Neural cell (in vitro differentiated cells): Measurements from ENCODE around the gene ZNF804B. TPM values are rescaled to one million over a fixed set of nuclear protein-coding genes. Genes with fewer than 3 reads are reported as not detected.

Source experiments
- H2AFZ ChIP-seq: fragments of 200-600, 300-800 bp; sonication (generic), shearing (Covaris generic); 2 replicates; pipeline ENCODE4 v1.6.0; 2014; ENCODE audit warnings: low read depth, mild to moderate bottlenecking, antibody characterized with exemption, low read length, moderate library complexity
- H3F3A ChIP-seq: fragments of 200-600 bp; shearing (Covaris generic); 2 replicates; pipeline ENCODE4 v1.6.1; 2016; ENCODE audit warnings: mild to moderate bottlenecking, moderate library complexity, mixed read lengths, antibody characterized with exemption, low read length; ENCODE audit not compliant: insufficient read depth, poor library complexity, severe bottlenecking
- H3K27ac ChIP-seq: fragments of 200-600, 300-800 bp; sonication (generic), shearing (Covaris generic); 2 replicates; pipeline ENCODE4 v1.5.1; 2014; ENCODE audit warnings: mild to moderate bottlenecking, low read length, moderate library complexity
- H3K27me3 ChIP-seq: fragments of 300-800, 200-600 bp; sonication (generic), shearing (Covaris generic); 2 replicates; pipeline ENCODE4 v1.6.0; 2014; ENCODE audit warnings: mild to moderate bottlenecking, low read depth, low read length, moderate library complexity; ENCODE audit not compliant: insufficient read depth
- H3K36me3 ChIP-seq: fragments of 300-800, 200-600 bp; sonication (generic), shearing (Covaris generic); 2 replicates; pipeline ENCODE4 v1.5.1; 2014; ENCODE audit warnings: mild to moderate bottlenecking, antibody characterized with exemption, low read length, moderate library complexity; ENCODE audit not compliant: insufficient read depth
- H3K4me2 ChIP-seq: fragments of 300-800, 200-600 bp; sonication (generic), shearing (Covaris generic); 2 replicates; pipeline ENCODE4 v1.6.0; 2014; ENCODE audit warnings: mild to moderate bottlenecking, low read length
- H3K4me3 ChIP-seq: fragments of 300-800, 200-600 bp; sonication (generic), shearing (Covaris generic); 2 replicates; pipeline ENCODE4 v1.5.1; 2014; ENCODE audit warnings: mild to moderate bottlenecking, low read length, moderate library complexity
- H3K79me2 ChIP-seq: fragments of 200-600 bp; shearing (Covaris generic); replicated peaks from 2 replicates; pipeline ENCODE4 v1.6.0; 2014; ENCODE audit warnings: mild to moderate bottlenecking, low read length, moderate library complexity; ENCODE audit not compliant: insufficient read depth
- H3K9ac ChIP-seq: fragments of 300-800, 200-600 bp; sonication (generic), shearing (Covaris generic); 2 replicates; pipeline ENCODE4 v1.6.1; 2016; ENCODE audit warnings: mild to moderate bottlenecking, low read length, mixed read lengths
- H3K9me2 ChIP-seq: fragments of 200-600 bp; shearing (Covaris generic); 2 replicates; pipeline ENCODE4 v1.6.1; 2016; ENCODE audit warnings: mild to moderate bottlenecking, low read length, mixed read lengths; ENCODE audit not compliant: insufficient read depth
- H3K9me3 ChIP-seq: fragments of 200-600, 300-800 bp; sonication (generic), shearing (Covaris generic); 2 replicates; pipeline ENCODE4 v1.6.1; 2016; ENCODE audit warnings: mild to moderate bottlenecking, mixed run types, low read length, moderate library complexity, mixed read lengths
- H4K20me1 ChIP-seq: fragments of 200-600 bp; shearing (Covaris generic); 2 replicates; pipeline ENCODE4 v1.6.1; 2016; ENCODE audit warnings: mild to moderate bottlenecking, mixed run types; ENCODE audit not compliant: insufficient read depth
- EP300 ChIP-seq: fragments of 450-650 bp; conservative IDR thresholded peaks from 2 replicates; pipeline ENCODE4 v1.6.1; 2014; ENCODE audit warnings: antibody characterized with exemption, mild to moderate bottlenecking, moderate library complexity; ENCODE audit not compliant: poor library complexity, severe bottlenecking
- EZH2 ChIP-seq: fragments of 200-600, 300-800 bp; shearing (Covaris generic), sonication (generic); IDR thresholded peaks from 2 replicates; pipeline ENCODE4 v1.6.1; 2014; ENCODE audit warnings: antibody characterized with exemption, low read length, borderline replicate concordance, mild to moderate bottlenecking; ENCODE audit not compliant: insufficient read depth, poor library complexity, severe bottlenecking
- MXI1 ChIP-seq: fragments of 450-650 bp; conservative IDR thresholded peaks from 2 replicates; pipeline ENCODE4 v1.6.1; 2014; ENCODE audit warnings: antibody characterized with exemption, mild to moderate bottlenecking; ENCODE audit not compliant: poor library complexity, severe bottlenecking
- POLR2AphosphoS5 ChIP-seq: IDR thresholded peaks from 2 replicates; pipeline ENCODE4 v1.6.1; 2012
- RAD21 ChIP-seq: fragments of 450-650 bp; conservative IDR thresholded peaks from 2 replicates; pipeline ENCODE4 v1.6.1; 2014; ENCODE audit warnings: antibody characterized with exemption, mild to moderate bottlenecking, moderate library complexity
- SMC3 ChIP-seq: fragments of 450-650 bp; conservative IDR thresholded peaks from 2 replicates; pipeline ENCODE4 v1.6.1; 2014; ENCODE audit warnings: antibody characterized with exemption, mild to moderate bottlenecking, moderate library complexity; ENCODE audit not compliant: poor library complexity
- TAF1 ChIP-seq: IDR thresholded peaks from 2 replicates; pipeline ENCODE4 v1.6.1; 2012; ENCODE audit warnings: low read depth
- polyA plus RNA-seq: library from polyadenylated mRNA; depleted of rRNA; stranded (reverse); fragments of >200 nt; gene quantifications from 2 replicates; pipeline ENCODE4 v1.2.3, GENCODE V29; 2014
- TF ChIP-seq, protein P1 (sequence below): fragments of 450-650 bp; IDR thresholded peaks from 2 replicates; pipeline ENCODE4 v1.5.1; 2014; ENCODE audit warnings: antibody characterized with exemption, mild to moderate bottlenecking, moderate library complexity; ENCODE audit not compliant: poor library complexity, severe bottlenecking
- TF ChIP-seq, protein P2 (sequence below): IDR thresholded peaks from 2 replicates; pipeline ENCODE4 v1.6.1; 2012; ENCODE audit warnings: borderline replicate concordance

The ZNF804B gene
- polyA plus RNA-seq, 1 donor from 2014 or later = 0.37 TPM

DNA sequence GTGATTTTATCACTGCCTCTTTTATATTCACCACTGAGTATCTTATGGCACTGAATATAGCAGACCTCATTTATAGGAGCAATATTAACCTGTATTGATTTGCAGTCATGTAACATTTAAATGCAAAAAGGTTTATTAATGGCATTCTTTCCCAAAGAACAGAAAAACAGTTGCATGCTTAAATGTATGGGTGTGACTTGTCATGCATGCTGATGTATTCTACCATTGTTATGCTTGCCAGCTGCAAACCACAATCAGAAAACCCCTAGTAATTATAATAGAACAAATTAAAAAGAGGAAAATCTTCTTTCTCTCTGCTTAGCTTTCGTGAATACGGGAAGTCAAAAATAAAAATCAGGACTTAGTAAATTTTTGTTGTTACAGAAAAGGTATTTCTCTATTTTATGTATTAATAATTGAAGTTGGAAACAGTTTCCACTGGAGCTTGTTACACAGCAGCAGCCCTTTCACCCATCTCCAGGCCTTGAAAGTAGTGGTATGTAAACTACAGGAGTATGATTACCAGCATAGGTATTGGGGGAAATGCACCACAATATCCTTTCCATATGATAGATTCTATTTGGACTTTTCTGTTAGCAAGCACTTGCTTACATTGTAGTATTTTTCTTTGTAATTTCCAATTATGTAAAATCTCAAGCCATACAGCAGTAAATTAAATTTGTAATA, 183.5 kb downstream of the ZNF804B start:
- H3K27me3 ChIP-seq = no peaks in the 10 kb centered on the region
- H3K4me3 ChIP-seq = no peak overlapping the region
- no peaks in the 10 kb centered on the region for H3K9me3 ChIP-seq
- TF ChIP-seq RAD21 (no peak), SMC3 (no peak)
- TF ChIP-seq, protein P1, sequence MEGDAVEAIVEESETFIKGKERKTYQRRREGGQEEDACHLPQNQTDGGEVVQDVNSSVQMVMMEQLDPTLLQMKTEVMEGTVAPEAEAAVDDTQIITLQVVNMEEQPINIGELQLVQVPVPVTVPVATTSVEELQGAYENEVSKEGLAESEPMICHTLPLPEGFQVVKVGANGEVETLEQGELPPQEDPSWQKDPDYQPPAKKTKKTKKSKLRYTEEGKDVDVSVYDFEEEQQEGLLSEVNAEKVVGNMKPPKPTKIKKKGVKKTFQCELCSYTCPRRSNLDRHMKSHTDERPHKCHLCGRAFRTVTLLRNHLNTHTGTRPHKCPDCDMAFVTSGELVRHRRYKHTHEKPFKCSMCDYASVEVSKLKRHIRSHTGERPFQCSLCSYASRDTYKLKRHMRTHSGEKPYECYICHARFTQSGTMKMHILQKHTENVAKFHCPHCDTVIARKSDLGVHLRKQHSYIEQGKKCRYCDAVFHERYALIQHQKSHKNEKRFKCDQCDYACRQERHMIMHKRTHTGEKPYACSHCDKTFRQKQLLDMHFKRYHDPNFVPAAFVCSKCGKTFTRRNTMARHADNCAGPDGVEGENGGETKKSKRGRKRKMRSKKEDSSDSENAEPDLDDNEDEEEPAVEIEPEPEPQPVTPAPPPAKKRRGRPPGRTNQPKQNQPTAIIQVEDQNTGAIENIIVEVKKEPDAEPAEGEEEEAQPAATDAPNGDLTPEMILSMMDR = no peak
- TF ChIP-seq, protein P2, sequence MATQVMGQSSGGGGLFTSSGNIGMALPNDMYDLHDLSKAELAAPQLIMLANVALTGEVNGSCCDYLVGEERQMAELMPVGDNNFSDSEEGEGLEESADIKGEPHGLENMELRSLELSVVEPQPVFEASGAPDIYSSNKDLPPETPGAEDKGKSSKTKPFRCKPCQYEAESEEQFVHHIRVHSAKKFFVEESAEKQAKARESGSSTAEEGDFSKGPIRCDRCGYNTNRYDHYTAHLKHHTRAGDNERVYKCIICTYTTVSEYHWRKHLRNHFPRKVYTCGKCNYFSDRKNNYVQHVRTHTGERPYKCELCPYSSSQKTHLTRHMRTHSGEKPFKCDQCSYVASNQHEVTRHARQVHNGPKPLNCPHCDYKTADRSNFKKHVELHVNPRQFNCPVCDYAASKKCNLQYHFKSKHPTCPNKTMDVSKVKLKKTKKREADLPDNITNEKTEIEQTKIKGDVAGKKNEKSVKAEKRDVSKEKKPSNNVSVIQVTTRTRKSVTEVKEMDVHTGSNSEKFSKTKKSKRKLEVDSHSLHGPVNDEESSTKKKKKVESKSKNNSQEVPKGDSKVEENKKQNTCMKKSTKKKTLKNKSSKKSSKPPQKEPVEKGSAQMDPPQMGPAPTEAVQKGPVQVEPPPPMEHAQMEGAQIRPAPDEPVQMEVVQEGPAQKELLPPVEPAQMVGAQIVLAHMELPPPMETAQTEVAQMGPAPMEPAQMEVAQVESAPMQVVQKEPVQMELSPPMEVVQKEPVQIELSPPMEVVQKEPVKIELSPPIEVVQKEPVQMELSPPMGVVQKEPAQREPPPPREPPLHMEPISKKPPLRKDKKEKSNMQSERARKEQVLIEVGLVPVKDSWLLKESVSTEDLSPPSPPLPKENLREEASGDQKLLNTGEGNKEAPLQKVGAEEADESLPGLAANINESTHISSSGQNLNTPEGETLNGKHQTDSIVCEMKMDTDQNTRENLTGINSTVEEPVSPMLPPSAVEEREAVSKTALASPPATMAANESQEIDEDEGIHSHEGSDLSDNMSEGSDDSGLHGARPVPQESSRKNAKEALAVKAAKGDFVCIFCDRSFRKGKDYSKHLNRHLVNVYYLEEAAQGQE = no peak
- no peaks in the 10 kb centered on the region for H3F3A ChIP-seq
- H4K20me1 ChIP-seq = no peaks in the 10 kb centered on the region
- no peak overlapping the region for H2AFZ ChIP-seq
- H3K9me2 ChIP-seq = no peaks in the 10 kb centered on the region
- no peak overlapping the region for H3K27ac ChIP-seq
- H3K9ac ChIP-seq = no peak overlapping the region
- H3K4me2 ChIP-seq = no peak overlapping the region
- no peaks in the 10 kb centered on the region for H3K36me3 ChIP-seq
- H3K79me2 ChIP-seq = no peaks in the 10 kb centered on the region

DNA sequence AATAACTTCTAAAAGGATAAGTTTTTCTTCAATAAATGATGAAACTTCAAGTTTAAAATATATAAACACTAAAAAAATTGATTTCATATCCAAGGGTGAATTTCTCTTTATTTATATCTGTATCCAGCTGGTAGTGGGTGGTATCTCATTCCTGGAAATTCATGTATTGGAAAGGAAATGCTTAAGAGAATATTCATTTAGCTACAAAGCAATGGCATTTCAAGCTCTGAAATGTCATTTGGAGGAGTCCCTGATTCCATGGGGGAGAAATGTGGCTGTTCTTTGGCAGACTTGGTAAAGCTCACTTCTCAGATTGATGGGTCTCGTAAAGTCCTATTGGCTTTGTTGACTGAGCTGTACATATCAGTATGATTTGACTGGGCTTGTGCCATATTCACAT, 192.3 kb downstream of the ZNF804B start:
- Histone ChIP-seq H2AFZ (no peak overlapping the region), H3K79me2 (no peaks in the 10 kb centered on the region)
- TF ChIP-seq EP300 = no peak
- no peak for TF ChIP-seq MXI1
- TF ChIP-seq, protein P1 = no peak
- no peak for TF ChIP-seq RAD21
- no peak for TF ChIP-seq TAF1
- TF ChIP-seq SMC3 = no peak
- TF ChIP-seq, protein P2 = no peak
- no peak for TF ChIP-seq EZH2
- TF ChIP-seq POLR2AphosphoS5 = no peak

More for the DNA sequence above, 192.3 kb downstream of the ZNF804B start:
- Histone ChIP-seq H3K36me3 (no peaks in the 10 kb centered on the region), H3K27me3 (no peaks in the 10 kb centered on the region), H3K4me2 (no peak overlapping the region), H3K9ac (no peak overlapping the region), H3K27ac (no peak overlapping the region), H3F3A (no peaks in the 10 kb centered on the region), H4K20me1 (no peaks in the 10 kb centered on the region), H3K4me3 (no peak overlapping the region), H3K9me3 (no peaks in the 10 kb centered on the region), H3K9me2 (no peaks in the 10 kb centered on the region)
